Tongue (tissue), 3 donors: ENCODE data around the gene ZC2HC1B. TPM values are rescaled to one million over a fixed set of nuclear protein-coding genes. Genes with fewer than 3 reads are reported as not detected.
A peak's percentile ranks its signal among the peaks of the same experiment; 100 is the strongest.

ENCODE experiments used
- DNase-seq: peaks from one replicate; pipeline ENCODE4 v3.0.0-alpha.2; 2015
- small RNA-seq: library from RNA; depleted of rRNA; stranded (forward); fragments of <200 nt; gene quantifications from one replicate; pipeline ENCODE3, GENCODE V24; 2014; ENCODE audit warnings: low replicate concordance
- total RNA-seq: library from RNA; depleted of rRNA; stranded (reverse); fragments of >200 nt; gene quantifications from one replicate; pipeline ENCODE4 v1.2.3, GENCODE V29; 2014

The ZC2HC1B gene
- total RNA-seq, 1 donor from 2014 or later: not detected

DNA sequence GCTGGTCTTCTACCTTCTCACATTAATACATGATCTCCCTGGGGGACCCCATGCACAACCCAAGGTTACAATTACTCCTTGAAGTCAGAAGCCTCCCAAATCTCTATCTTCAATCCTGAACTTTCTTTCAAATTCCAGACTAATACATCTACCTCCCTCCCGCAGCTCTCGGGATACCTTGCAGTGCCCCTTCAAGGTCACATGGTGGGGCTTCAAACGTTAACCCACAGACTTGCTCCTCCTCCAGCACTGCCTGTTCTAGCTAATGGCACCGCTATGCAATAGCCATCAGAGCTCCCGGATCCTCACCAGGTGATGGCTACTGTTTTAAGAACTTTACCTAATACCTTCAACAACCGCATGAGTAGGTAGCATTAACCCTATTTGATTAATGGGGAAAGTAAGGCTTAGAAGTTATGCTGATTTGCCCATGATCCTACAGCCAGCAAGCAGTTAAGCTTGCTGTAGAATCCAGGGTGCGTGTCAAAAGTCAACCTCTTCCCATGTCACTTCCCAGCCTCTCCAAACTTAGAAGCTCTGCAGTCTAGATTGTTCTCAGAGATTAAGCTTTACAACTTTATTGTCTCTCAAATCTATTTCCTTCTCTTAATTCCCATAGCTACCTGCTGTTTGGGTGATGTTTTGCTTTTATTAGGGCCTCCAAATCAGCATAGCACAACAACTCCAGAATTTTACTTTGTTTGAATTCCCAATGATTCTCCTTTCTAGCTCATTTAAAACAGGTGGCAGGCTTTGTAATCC lies 99.1 kb downstream of the ZC2HC1B start:
- DNase-seq: no peak

DNA sequence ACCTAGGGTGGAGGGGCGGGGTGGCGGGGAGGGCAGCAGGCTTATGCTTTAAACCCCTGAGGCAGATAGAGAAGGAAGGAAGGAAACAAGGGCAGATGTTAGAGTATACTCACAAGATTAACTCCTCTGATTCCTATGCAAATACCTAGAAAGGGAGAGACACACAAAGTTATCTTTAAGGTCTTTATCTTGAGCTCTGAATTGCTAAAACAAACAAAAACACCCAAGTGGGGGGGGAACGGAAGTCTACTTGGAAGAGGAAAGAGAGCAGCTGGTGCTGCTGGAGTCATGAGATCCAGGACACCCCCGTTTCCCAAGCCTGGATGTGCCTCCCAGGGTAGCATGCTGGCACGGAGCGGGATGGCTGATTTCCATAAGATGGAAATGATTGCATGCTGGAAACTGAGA lies 100.4 kb downstream of the ZC2HC1B start:
- peak; percentile 60 for DNase-seq

DNA sequence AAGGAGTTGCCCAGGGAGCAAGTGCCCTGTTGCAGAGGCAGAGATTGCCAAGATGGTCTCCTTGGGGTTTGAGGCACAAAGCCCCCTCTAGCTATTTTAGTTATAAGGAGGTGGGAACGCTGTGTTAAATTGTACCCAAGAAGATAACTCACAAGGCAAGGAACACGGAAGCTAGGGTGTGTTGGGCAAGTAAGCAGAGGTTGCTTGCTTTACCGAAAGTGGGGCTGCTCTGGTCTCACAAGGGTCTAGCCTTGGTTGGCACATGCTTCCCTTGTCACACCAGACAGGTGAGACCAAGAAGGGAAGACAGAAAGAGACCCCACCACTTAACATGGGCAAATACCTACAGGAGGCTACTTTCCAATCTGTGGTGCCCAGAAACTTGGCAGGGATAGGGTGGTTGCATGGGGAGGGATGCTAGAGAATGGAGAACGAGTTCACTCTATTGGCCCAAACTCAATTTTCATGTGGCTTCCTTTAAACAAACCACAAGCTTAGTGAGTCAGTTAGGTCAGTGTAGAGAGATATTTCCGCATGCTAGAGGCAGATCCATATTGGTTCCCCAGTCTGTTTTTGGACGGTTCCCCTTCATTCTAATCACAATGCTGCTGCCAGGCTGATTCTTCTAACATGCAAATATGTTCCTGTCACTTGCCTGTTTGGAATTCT lies 101.4 kb downstream of the ZC2HC1B start:
- DNase-seq: no peak

DNA sequence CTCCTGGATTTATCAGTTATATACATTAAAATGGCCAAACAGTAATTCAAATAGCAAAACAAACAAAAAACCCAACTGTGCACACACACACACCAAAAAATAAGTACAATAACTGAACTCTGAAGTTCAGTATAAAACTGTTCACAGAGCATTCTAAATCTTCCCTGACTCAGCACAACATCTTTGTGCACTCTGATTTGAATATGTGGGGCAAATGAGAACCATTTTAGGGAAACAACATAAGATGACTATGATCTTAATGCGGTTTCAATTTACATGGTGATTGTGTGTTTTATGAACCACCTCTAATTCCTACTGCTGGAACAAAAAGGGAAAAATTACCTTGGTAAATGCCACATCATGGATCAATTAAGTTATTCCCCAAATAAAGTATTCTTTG lies 102.0 kb downstream of the ZC2HC1B start:
- DNase-seq: no peak

DNA sequence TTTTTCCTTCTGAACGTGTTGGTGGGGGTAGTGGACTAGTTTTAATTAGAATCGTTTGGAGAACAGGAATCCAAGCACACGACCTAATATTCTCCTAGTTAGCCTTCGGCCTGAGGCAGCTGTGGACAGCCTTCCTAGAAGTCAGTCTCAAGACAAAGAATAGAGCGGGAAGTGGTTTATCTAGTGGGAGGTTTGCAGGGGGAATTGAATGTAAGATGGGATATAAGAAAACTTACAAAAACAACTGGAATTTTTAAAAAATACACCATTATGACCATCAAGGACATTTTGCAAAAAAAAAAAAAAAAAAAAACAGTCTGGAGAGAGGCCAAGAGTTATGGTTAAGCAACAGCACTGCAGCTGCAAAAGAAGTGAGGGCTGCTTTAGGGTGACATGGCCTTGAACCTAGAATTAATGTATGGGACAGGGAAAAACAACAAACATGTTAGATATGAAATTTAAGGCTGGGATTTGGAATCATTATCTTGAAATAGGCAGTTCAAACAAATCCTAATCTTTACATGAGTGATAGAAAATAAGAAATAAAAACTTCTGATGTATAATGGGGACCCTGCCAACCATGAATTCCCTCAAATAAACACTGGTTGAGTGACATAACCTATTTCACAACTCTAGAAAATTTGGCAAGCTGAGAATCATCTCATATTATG lies 103.6 kb downstream of the ZC2HC1B start:
- DNase-seq: peak; percentile 50

DNA sequence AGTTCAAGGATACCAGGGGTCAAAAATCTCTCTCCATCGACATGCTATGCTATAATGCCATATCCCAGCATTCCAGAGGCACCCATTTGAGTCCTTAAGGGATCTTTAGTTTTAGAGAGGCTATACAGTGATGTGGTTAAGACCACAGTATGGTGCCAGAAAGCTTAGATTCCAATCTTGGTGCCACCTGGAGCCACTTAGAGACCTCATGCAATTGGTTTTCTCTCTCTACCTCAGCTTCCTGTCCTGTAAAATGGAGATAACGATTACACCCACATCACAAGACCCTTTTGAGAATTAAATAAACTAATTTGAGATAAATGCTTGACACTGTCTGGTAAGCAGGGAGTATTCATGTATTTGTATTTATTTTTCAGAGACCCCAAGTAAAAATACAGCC lies 104.8 kb downstream of the ZC2HC1B start:
- DNase-seq: no peak

DNA sequence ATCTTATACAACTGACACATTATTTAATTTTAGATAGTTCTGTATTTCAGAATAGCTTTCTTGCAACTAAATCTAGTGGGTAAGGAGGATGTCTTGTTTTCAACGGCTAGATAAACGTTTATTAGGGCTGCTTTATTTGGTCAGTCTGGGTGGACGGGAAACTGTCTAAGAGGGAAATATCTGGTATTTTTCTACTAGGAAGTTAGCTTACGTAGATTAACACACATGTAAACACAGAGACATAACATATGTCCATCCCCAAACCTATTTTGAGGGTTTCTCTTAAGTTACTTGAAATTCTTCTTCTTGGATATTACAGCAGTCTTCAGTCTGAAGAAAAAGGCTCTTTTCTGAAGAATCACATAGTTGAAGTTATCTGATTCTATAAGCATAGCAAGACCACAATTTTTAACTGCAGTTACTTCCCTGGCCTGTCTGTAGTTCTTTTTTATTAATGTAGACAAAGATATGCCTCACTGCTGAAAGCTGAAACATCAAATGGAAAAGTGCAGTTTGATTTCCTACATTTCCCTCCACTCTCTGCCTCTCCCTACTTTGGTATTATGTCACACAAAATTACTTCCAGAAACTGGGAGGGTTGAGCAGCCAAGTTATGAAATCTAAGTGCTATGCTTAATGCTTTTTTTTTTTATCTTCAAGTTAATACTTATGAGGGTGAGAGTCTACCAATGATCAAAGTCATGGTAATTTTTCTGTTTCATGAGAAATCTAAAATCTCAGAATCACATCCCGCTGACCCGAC lies 106.4 kb downstream of the ZC2HC1B start:
- peak; percentile 64 for DNase-seq

DNA sequence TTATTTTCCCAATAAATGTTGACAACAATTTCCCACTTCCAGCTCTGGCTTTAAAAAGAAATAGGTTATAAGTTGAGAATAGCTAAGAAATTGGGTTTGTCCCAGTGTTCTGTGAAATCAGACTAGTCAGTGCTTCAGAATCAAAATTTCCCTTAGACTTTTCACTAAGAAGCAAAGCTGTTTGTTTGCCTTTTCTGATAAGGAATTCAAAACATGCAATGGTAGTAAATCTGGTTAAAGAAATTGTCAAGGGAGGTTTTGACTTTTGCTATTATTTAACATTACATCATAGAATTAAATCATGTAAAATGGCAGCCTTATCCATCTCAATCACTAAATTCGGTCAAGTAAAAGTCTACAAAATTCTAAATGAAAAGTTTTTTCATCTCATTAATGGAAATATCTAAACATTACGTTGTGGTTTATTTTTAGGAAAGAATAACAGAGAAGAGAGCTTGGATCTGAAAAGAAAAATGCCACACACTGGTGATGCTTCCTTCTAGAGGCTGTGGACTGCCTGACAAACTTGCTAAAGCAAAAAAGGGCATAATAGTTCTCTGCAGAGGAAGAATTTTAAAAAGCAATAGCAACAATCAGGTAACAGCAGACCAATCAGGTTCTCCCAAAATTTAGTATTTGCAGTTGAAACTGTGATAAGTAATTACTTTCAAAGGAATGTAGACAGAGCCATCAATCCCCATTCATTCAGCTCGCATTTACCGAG lies 107.4 kb downstream of the ZC2HC1B start:
- no peak for DNase-seq

DNA sequence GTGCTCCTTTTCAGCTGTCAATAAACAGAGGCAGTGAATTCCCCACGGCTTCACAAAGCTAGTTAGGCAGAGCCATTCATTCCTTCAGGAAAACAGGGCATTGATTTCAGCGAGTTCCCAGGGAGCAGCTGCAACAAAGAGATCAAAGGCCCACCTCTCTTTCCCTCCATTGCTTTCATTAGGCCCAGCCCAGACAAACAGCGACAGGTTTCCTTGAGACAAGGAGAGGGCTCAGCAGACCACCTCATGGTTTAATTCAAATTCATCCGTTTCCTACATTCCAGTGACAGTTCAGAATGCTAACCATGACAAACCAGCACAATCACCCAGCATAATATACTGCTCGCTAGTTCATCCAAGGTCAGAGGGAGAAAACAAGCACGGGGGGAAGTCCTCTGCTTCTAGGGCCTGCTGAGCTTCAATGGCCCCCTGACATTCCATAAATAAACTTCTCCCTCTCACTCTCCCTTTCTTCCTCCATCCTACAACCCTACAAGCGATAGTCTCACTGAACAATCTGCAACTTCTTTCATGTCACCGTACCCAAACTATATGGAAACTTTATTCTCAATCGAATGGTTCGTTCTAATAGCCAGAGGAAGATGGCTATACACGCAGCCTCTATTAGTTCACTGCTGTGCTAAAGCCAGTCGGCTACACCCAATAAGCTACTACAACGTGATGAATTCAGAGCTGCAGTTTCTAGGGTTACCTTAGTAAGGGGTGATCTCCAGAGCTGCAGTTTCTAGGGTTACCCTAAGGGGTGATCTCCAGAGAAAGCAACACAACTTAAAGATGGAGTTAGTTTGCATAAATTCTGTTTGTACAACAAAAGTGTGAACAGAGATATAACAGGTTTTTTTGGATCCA lies 109.1 kb downstream of the ZC2HC1B start:
- DNase-seq: peak; percentile 82

DNA sequence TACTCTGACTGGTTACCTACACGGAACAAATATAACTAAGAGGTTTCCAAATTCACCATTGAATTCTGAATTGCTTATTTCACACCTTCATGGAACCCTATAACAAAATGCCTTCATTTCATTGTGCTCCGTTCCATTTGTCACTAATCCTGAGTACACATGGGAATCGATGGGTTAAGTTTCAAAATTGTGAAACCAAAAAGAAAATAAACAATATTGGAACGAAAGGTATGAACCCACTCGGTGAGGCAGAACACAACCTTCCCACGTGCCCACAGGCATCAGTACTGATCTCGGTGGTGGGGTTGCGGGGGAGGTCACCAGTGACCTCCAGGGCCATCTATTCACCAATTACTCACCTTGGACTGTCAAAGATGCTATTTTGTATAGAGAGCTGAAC lies 109.8 kb downstream of the ZC2HC1B start:
- no peak for DNase-seq

DNA sequence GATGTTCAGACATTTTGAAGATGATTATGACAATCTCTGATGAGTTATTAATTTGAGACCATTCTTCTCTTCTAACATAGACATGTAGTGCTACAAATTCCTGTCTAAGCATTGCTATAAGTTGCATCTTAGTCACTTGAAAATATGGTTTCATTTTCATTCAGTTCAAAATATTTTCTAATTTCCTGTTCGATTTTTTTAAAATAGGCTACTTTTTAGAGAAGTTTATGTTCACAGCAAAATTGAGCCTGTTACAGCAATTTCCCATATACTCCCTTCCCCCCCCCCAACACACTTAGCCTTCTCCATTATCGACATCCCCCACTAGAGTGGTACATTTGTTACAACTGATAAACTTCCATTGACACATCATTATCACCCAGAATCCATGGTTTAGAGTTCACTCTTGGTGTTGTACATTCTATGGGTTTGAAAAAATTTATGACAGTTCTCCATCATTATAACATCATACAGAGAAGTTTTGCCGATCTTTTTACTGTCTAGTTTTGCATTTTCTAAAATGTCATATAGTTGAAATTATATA lies 112.6 kb downstream of the ZC2HC1B start:
- no peak for DNase-seq

DNA sequence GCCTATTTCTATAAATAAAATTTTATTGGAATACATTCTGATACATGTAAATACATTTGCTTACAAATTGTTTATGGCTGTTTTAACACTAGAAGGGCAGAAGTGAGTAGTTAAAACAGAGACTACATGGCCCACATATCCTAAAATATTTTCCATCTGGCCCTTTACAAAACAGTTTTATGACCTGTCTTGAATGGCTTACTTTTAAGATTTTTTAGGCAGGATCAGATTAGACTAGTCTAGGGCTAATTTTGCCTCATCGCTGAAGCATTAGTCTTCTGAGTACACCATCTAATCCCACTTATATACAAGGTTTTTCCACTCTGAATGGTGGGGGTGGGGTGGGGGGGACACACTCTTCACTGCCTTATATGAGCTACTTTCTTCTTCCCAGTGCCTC lies 116.6 kb downstream of the ZC2HC1B start:
- DNase-seq: no peak

DNA sequence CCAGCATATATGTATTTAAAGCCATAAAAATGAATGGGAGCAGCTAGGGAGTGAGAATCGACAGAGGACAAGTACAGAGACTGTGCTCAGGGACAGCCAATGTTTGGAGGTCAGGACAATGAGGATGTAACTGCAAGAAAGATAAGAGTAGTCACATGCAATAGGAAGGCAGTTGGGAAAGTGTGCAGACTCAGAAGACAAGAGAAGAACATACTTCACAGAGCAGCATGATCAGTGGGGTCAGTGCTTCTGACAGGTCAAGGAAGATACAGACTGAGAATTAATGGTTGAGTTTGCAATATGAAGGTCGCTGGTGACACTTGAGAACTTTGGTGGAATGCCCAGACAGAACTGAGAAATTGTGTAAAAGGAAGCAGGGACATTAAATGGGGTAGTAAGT lies 118.7 kb downstream of the ZC2HC1B start:
- DNase-seq: no peak

DNA sequence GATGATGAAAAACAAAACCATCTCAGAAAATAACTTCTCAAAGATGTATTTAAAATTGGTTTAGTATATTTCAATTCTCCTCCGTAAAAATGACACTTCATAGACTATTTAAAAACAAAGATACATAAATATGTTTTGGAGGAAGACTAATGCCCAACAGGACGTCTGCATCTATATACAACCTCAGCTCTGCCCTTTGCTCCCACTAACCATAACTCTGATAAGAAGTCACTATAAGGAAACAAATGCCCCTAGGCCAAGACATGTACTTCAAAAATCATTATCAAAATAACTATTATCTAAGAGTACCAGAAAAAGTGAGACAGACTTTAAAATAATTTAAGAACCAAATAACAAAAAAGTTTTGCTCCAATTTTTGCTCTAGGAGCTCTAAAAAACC lies 120.4 kb downstream of the ZC2HC1B start:
- no peak for DNase-seq

DNA sequence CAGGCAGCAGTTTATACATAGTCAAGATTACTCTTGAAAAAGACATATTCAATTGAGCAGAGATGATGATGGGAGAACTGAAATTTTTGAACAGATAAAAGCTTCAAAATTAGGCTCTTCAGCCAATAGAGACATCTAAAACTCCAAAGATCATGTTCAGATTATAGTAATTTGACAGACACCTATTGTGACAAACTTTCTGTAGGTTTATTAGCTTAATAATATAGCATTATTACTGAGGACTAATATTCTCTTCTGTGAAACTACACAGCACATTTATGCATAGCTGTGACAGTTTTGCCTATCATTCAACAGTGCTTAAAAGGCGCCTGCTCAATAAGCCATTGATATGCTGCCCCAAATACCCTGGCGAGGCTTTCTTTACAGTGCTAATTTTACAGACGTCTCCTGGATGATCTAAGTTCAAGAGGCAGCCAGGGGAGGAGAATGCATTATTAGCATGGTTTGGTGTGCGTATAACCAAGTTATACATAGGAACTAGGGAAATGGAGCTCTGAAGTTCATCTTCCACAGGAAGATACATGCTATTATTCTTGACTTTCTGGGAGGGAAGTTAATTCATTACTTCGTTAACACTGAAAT lies 122.3 kb downstream of the ZC2HC1B start:
- no peak for DNase-seq

Small RNA genes within 50 kb of the gene (small RNA-seq; reads per million reads assigned to genes)
- not detected for gene ZC2HC1B

Other genes with a start within 250 kb of the ZC2HC1B start
- 121 TPM for gene PHACTR2, start 186.5 kb upstream of the ZC2HC1B start, total RNA-seq
- 29.0 TPM for gene LTV1, start 21.1 kb upstream of the ZC2HC1B start, total RNA-seq
- gene PLAGL1, start 143.8 kb downstream of the ZC2HC1B start, total RNA-seq: 214 TPM
- 61.9 TPM for gene SF3B5, start 231.1 kb downstream of the ZC2HC1B start, total RNA-seq